Activated naive CD4-positive, alpha-beta T cell treated with Interleukin-2 at 50 U/mL for 16 hours (primary cell): Measurements from ENCODE around the gene LRBA.
"Not testable (repeated sequence)": the region's sequence is repeated elsewhere in the genome, so short reads cannot be mapped to it uniquely, and the experiment has no call there.

Experiments used
- DNase-seq: peaks from one replicate; pipeline ENCODE4 v3.0.0-alpha.2; 2020

The LRBA gene

GRCh38 chr4:150789864-150790263 is 225.2 kb downstream of the LRBA start:
- DNase-seq: no peak

- no peak for DNase-seq
Observed at GRCh38 chr4:150784939-150785338, 230.1 kb downstream of the LRBA start.

GRCh38 chr4:150784305-150784704 is 230.8 kb downstream of the LRBA start:
- DNase-seq: no peak

- no peak for DNase-seq
Observed at GRCh38 chr4:150782921-150783320, 232.2 kb downstream of the LRBA start.

- no peak for DNase-seq
Observed at GRCh38 chr4:150782311-150782710, 232.8 kb downstream of the LRBA start.

- no peak for DNase-seq
Observed at GRCh38 chr4:150781191-150781590, 233.9 kb downstream of the LRBA start.

- DNase-seq: no peak
Observed at GRCh38 chr4:150779707-150780106, 235.4 kb downstream of the LRBA start.

GRCh38 chr4:150773729-150774449 is 241.2 kb downstream of the LRBA start:
- no peak for DNase-seq

GRCh38 chr4:150773032-150773431 is 242.1 kb downstream of the LRBA start:
- no peak for DNase-seq

GRCh38 chr4:150771382-150771781 is 243.7 kb downstream of the LRBA start:
- DNase-seq: no peak

- DNase-seq: no peak
Observed at GRCh38 chr4:150769845-150770244, 245.2 kb downstream of the LRBA start.

- DNase-seq: no peak
Observed at GRCh38 chr4:150769248-150769647, 245.8 kb downstream of the LRBA start.

GRCh38 chr4:150768497-150768896 is 246.6 kb downstream of the LRBA start:
- no peak for DNase-seq

- no peak for DNase-seq
Observed at GRCh38 chr4:150765216-150765615, 249.9 kb downstream of the LRBA start.

GRCh38 chr4:150751648-150752047 is 263.4 kb downstream of the LRBA start:
- DNase-seq: no peak

- no peak for DNase-seq
Observed at GRCh38 chr4:150750824-150751223, 264.3 kb downstream of the LRBA start.

GRCh38 chr4:150746156-150746555 is 268.9 kb downstream of the LRBA start:
- no peak for DNase-seq

GRCh38 chr4:150744570-150744969 is 270.5 kb downstream of the LRBA start:
- no peak for DNase-seq

- DNase-seq: no peak
Observed at GRCh38 chr4:150743564-150744342, 271.3 kb downstream of the LRBA start.

GRCh38 chr4:150742930-150743329 is 272.2 kb downstream of the LRBA start:
- not testable (repeated sequence) for DNase-seq

GRCh38 chr4:150739591-150739990 is 275.5 kb downstream of the LRBA start:
- DNase-seq: no peak

- no peak for DNase-seq
Observed at GRCh38 chr4:150725957-150726523, 289.0 kb downstream of the LRBA start.

- no peak for DNase-seq
Observed at GRCh38 chr4:150723727-150724411, 291.2 kb downstream of the LRBA start.
